Caco-2 (cell line): Measurements from ENCODE around the gene PLXNA4. TPM values are rescaled to one million over a fixed set of nuclear protein-coding genes. Genes with fewer than 3 reads are reported as not detected.

Experiments
- BruUV-seq: library from RNA; stranded (reverse); fragments of 400-500 nt; replicated peaks from 2 replicates; lab custom pipeline; 2021; lab: Mats Ljungman, UMichigan
- CTCF ChIA-PET: fragments of 300-600 bp; sonication (Branson Sonifier 250); formaldehyde crosslinking; loops from one replicate; lab custom pipeline; 2022; ENCODE audit warnings: antibody characterized with exemption; lab: Charles Lee
- POLR2A ChIA-PET: fragments of 300-600 bp; sonication (Branson Sonifier 250); formaldehyde crosslinking; loops from one replicate; lab custom pipeline; 2022; ENCODE audit warnings: antibody characterized with exemption; lab: Charles Lee
- DNase-seq, 2 experiments: peaks; one replicate each; pipeline versions ENCODE4 v3.0.0 to v3.0.0-alpha.2; 2020 to 2022
- H3K27me3 ChIP-seq: replicated peaks from 2 replicates; pipeline ENCODE4 v1.6.0; 2011; ENCODE audit warnings: low read length; ENCODE audit not compliant: control insufficient read depth, insufficient read depth
- H3K36me3 ChIP-seq: 2 replicates; pipeline ENCODE4 v1.5.1; 2011; ENCODE audit warnings: low read length; ENCODE audit not compliant: control insufficient read depth, insufficient read depth
- H3K4me1 ChIP-seq: fragments of 250-450 bp; sonication (Bioruptor Pico); 2 replicates; pipeline ENCODE4 v1.5.1; 2020; ENCODE audit warnings: mild to moderate bottlenecking
- H3K4me3 ChIP-seq: 2 replicates; pipeline ENCODE4 v1.5.1; 2011; ENCODE audit warnings: low read depth, mild to moderate bottlenecking, control low read depth, low read length
- H3K9me3 ChIP-seq: fragments of 250-450 bp; sonication (Bioruptor Pico); 2 replicates; pipeline ENCODE4 v1.5.1; 2020; ENCODE audit warnings: mild to moderate bottlenecking, moderate library complexity
- H3K27ac Mint-ChIP-seq: one replicate; pipeline ENCODE4 v1.8.0; 2022; ENCODE audit warnings: mixed read lengths; ENCODE audit not compliant: unreplicated experiment
- H3K27me3 Mint-ChIP-seq: one replicate; pipeline ENCODE4 v1.8.0; 2022; ENCODE audit warnings: mixed read lengths; ENCODE audit not compliant: insufficient read depth, unreplicated experiment
- H3K36me3 Mint-ChIP-seq: one replicate; pipeline ENCODE4 v1.8.0; 2022; ENCODE audit warnings: mild to moderate bottlenecking, mixed read lengths; ENCODE audit not compliant: insufficient read depth, unreplicated experiment
- H3K4me1 Mint-ChIP-seq: one replicate; pipeline ENCODE4 v1.8.0; 2022; ENCODE audit warnings: low read depth, mixed read lengths; ENCODE audit not compliant: unreplicated experiment
- H3K4me3 Mint-ChIP-seq: one replicate; pipeline ENCODE4 v1.8.0; 2022; ENCODE audit warnings: mild to moderate bottlenecking, moderate library complexity, mixed read lengths; ENCODE audit not compliant: unreplicated experiment
- H3K9me3 Mint-ChIP-seq: one replicate; pipeline ENCODE4 v1.8.0; 2022; ENCODE audit warnings: mixed read lengths; ENCODE audit not compliant: unreplicated experiment
- CTCF ChIP-seq, 2 experiments: fragments of 200-600 bp in 1 of 2; IDR thresholded peaks; 1 replicate in 1 of 2; 2 replicates in 1 of 2; pipeline versions ENCODE4 v1.5.1 to v1.8.0; 2011 to 2022; ENCODE audit warnings: antibody characterized with exemption in 1 of 2, control low read depth in 1 of 2, inconsistent platforms in 1 of 2, low read depth in 1 of 2, low read length in 1 of 2, mild to moderate bottlenecking in 1 of 2, moderate library complexity in 1 of 2; ENCODE audit not compliant: insufficient read depth in 1 of 2, severe bottlenecking in 1 of 2, unreplicated experiment in 1 of 2
- intact Hi-C: fragments of 100-400 bp; cut with micrococcal nuclease; formaldehyde crosslinking; loops from one replicate; pipeline ENCODE4 v1.10.0; 2022; ENCODE audit not compliant: unreplicated experiment
- total RNA-seq: library from RNA; stranded (reverse); gene quantifications from 2 replicates; pipeline ENCODE4 v1.2.3, GENCODE V29; 2022

The PLXNA4 gene
- total RNA-seq, 1 experiment from 2014 or later = 0.43 TPM

- H3K4me3 Mint-ChIP-seq = no peak overlapping the region
- H3K27me3 ChIP-seq = peaks cover 2% of the 10 kb centered on the region
- TF ChIP-seq CTCF (IDR thresholded peaks at IDR 0.05; ENCODE audit: insufficient read depth in 1 of 2, low read depth in 1 of 2, low read length in 1 of 2, severe bottlenecking in 1 of 2, unreplicated experiment in 1 of 2) = no peak
- intact Hi-C loops = loop anchor here (2.0 kb wide), 1 partner anchor 211 kb away; no protein-coding TSS in a partner anchor
- no peaks in the 10 kb centered on the region for H3K36me3 Mint-ChIP-seq
- ChIA-PET POLR2A (no interaction called here), CTCF (no interaction called here)
- no peak for DNase-seq
- no TSS peak for BruUV-seq
- H3K4me1 Mint-ChIP-seq = no peaks in the 10 kb centered on the region
- H3K36me3 ChIP-seq = no peaks in the 10 kb centered on the region
- no peaks in the 10 kb centered on the region for H3K9me3 Mint-ChIP-seq
- no peaks in the 10 kb centered on the region for H3K4me1 ChIP-seq
- no peak overlapping the region for H3K27ac Mint-ChIP-seq
- peaks cover 37% of the 10 kb centered on the region for H3K27me3 Mint-ChIP-seq
- H3K4me3 ChIP-seq = no peak overlapping the region
- H3K9me3 ChIP-seq = no peaks in the 10 kb centered on the region
Observed at GRCh38 chr7:132155715-132156114, 420.6 kb downstream of the PLXNA4 start.

GRCh38 chr7:132154695-132155471, 421.4 kb downstream of the PLXNA4 start:
- H3K4me3 Mint-ChIP-seq = no peak overlapping the region
- H3K27ac Mint-ChIP-seq = no peak overlapping the region
- peaks cover 37% of the 10 kb centered on the region for H3K27me3 Mint-ChIP-seq
- CTCF ChIA-PET = interaction anchor here (0.6 kb wide), 2 partner anchors 425 to 502 kb away, joined by 4 to 9 read pairs; no protein-coding TSS in a partner anchor
- no peak for TF ChIP-seq CTCF (IDR thresholded peaks at IDR 0.05; ENCODE audit: insufficient read depth in 1 of 2, low read depth in 1 of 2, low read length in 1 of 2, severe bottlenecking in 1 of 2, unreplicated experiment in 1 of 2)
- H3K4me1 ChIP-seq = no peaks in the 10 kb centered on the region
- POLR2A ChIA-PET = no interaction called here
- H3K9me3 ChIP-seq = no peaks in the 10 kb centered on the region
- intact Hi-C loops = loop anchor here (2.0 kb wide), 1 partner anchor 210 kb away; no protein-coding TSS in a partner anchor
- H3K36me3 ChIP-seq = no peaks in the 10 kb centered on the region
- DNase-seq = no peak
- H3K9me3 Mint-ChIP-seq = no peaks in the 10 kb centered on the region
- no peak overlapping the region for H3K4me3 ChIP-seq
- H3K4me1 Mint-ChIP-seq = no peaks in the 10 kb centered on the region
- no TSS peak for BruUV-seq
- H3K27me3 ChIP-seq = peaks cover 2% of the 10 kb centered on the region
- H3K36me3 Mint-ChIP-seq = no peaks in the 10 kb centered on the region

GRCh38 chr7:132154248-132154647, 422.0 kb downstream of the PLXNA4 start:
- CTCF ChIA-PET = interaction anchor here (0.6 kb wide), 3 partner anchors 425 to 1578 kb away, joined by 3 to 9 read pairs (median 4); no protein-coding TSS in a partner anchor
- BruUV-seq = no TSS peak

More at GRCh38 chr7:132154248-132154647, 422.0 kb downstream of the PLXNA4 start:
- no peaks in the 10 kb centered on the region for H3K9me3 Mint-ChIP-seq
- H3K4me1 Mint-ChIP-seq = no peaks in the 10 kb centered on the region
- DNase-seq = no peak
- no peaks in the 10 kb centered on the region for H3K4me1 ChIP-seq
- POLR2A ChIA-PET = no interaction called here
- no peaks in the 10 kb centered on the region for H3K36me3 Mint-ChIP-seq
- intact Hi-C loops = loop anchor here (2.0 kb wide), 1 partner anchor 209 kb away; no protein-coding TSS in a partner anchor
- H3K36me3 ChIP-seq = no peaks in the 10 kb centered on the region
- H3K9me3 ChIP-seq = no peaks in the 10 kb centered on the region
- no peak overlapping the region for H3K4me3 ChIP-seq
- H3K27ac Mint-ChIP-seq = no peak overlapping the region
- no peak overlapping the region for H3K4me3 Mint-ChIP-seq
- no peak for TF ChIP-seq CTCF (IDR thresholded peaks at IDR 0.05; ENCODE audit: insufficient read depth in 1 of 2, low read depth in 1 of 2, low read length in 1 of 2, severe bottlenecking in 1 of 2, unreplicated experiment in 1 of 2)
- peaks cover 2% of the 10 kb centered on the region for H3K27me3 ChIP-seq
- peaks cover 37% of the 10 kb centered on the region for H3K27me3 Mint-ChIP-seq
